A549 (cell line): Measurements from ENCODE around the gene CSGALNACT2. TPM values are rescaled to one million over a fixed set of nuclear protein-coding genes. Genes with fewer than 3 reads are reported as not detected.

Source experiments
- ATAC-seq, 2 experiments: fragments of 200-7000 bp in 1 of 2; fragments of >200 bp in 1 of 2; cut with Nextera tagmentation in 1 of 2; cut with Tn5 transposase in 1 of 2; 3 replicates each; pipeline versions ENCODE4 v1.8.0 to v1.9.1; 2018 to 2020; ENCODE audit warnings: mild to moderate bottlenecking in 1 of 2, moderate library complexity in 1 of 2
- CTCF ChIA-PET: fragments of 300-600 bp; sonication (Branson Sonifier 250); formaldehyde crosslinking; extraction: SDS; loops from one replicate; lab custom pipeline; 2021; ENCODE audit warnings: antibody characterized with exemption, inconsistent platforms; lab: Yijun Ruan, JAX
- POLR2A ChIA-PET: fragments of 350-600 bp; formaldehyde crosslinking; extraction: SDS; loops from one replicate; lab custom pipeline; 2021; ENCODE audit warnings: antibody characterized with exemption, inconsistent platforms; lab: Yijun Ruan, JAX
- DNase-seq, 2 experiments: peaks; one replicate each; pipeline versions ENCODE4 v3.0.0 to v3.0.0-alpha.2; 2011 to 2016; ENCODE audit warnings: low read depth in 1 of 2, low spot score in 1 of 2
- FAIRE-seq: peaks from 2 replicates; lab custom pipeline; 2011; peaks lifted over from hg19 to GRCh38; lab: Jason Lieb, UNC
- H3K27ac ChIP-seq, 2 experiments: fragments of >200 bp; sonication (Bioruptor Twin); formaldehyde crosslinking; 3 replicates each; pipeline ENCODE4 v1.5.1; 2016 to 2017
- H3K4me1 ChIP-seq: fragments of >200 bp; sonication (Bioruptor Twin); formaldehyde crosslinking; 3 replicates; pipeline ENCODE4 v1.6.1; 2016
- H3K4me2 ChIP-seq: fragments of >200 bp; sonication (Bioruptor Twin); formaldehyde crosslinking; 3 replicates; pipeline ENCODE4 v1.6.1; 2016
- H3K4me3 ChIP-seq: fragments of >200 bp; sonication (Bioruptor Twin); formaldehyde crosslinking; 3 replicates; pipeline ENCODE4 v1.5.1; 2016
- H3K9me3 ChIP-seq: fragments of >200 bp; sonication (Bioruptor Twin); formaldehyde crosslinking; 3 replicates; pipeline ENCODE4 v1.6.1; 2016
- CBX2 ChIP-seq: fragments of 200-600 bp; sonication (generic); IDR thresholded peaks from 2 replicates; pipeline ENCODE4 v1.6.1; 2016; ENCODE audit warnings: low read depth, mild to moderate bottlenecking, borderline replicate concordance
- CBX8 ChIP-seq: fragments of 200-600 bp; sonication (generic); IDR thresholded peaks from 2 replicates; pipeline ENCODE4 v1.6.1; 2016
- CHD2 ChIP-seq: fragments of 150-350 bp; IDR thresholded peaks from 2 replicates; pipeline ENCODE4 v1.6.1; 2014; ENCODE audit warnings: low read length; ENCODE audit not compliant: partially characterized antibody
- EHMT2 ChIP-seq: fragments of 200-600 bp; sonication (generic); IDR thresholded peaks from 2 replicates; pipeline ENCODE4 v1.6.1; 2016; ENCODE audit warnings: antibody characterized with exemption, low read depth, mild to moderate bottlenecking, moderate library complexity
- FOSL2 ChIP-seq, 2 experiments: fragments of 450-650 bp in 1 of 2; fragments of >200 bp in 1 of 2; sonication (Bioruptor Twin) in 1 of 2; formaldehyde crosslinking; IDR thresholded peaks; 2 replicates each; pipeline versions ENCODE4 v1.5.0 to v1.6.1; 2016 to 2020; ENCODE audit warnings: mild to moderate bottlenecking in 1 of 2, moderate library complexity in 1 of 2
- FOXS1 ChIP-seq: fragments of 250-450 bp; sonication (Bioruptor Pico); IDR thresholded peaks from 2 replicates; pipeline ENCODE4 v1.5.0; 2020; ENCODE audit warnings: mild to moderate bottlenecking, moderate library complexity
- HOXB5 ChIP-seq: fragments of 250-450 bp; sonication (Bioruptor Pico); IDR thresholded peaks from 2 replicates; pipeline ENCODE4 v1.5.0; 2020; ENCODE audit warnings: mild to moderate bottlenecking, moderate library complexity
- JUN ChIP-seq, 2 experiments: fragments of >200 bp; sonication (Bioruptor Twin); formaldehyde crosslinking; IDR thresholded peaks; 2 replicates in 1 of 2; 3 replicates in 1 of 2; pipeline ENCODE4 v1.6.1; 2016 to 2017
- JUNB ChIP-seq: fragments of >200 bp; sonication (Bioruptor Twin); formaldehyde crosslinking; IDR thresholded peaks from 2 replicates; pipeline ENCODE4 v1.6.1; 2016
- MAZ ChIP-seq: fragments of 150-350 bp; IDR thresholded peaks from 2 replicates; pipeline ENCODE4 v1.6.1; 2014; ENCODE audit warnings: antibody characterized with exemption, low read depth, low read length, borderline replicate concordance
- NFE2L2 ChIP-seq: fragments of 150-350 bp; conservative IDR thresholded peaks from 2 replicates; pipeline ENCODE4 v1.6.1; 2014; ENCODE audit warnings: low read length
- NPAS2 ChIP-seq: fragments of 250-450 bp; sonication (Bioruptor Pico); IDR thresholded peaks from 2 replicates; pipeline ENCODE4 v1.8.0; 2022; ENCODE audit warnings: mild to moderate bottlenecking, moderate library complexity, borderline replicate concordance
- NR3C1 ChIP-seq: fragments of >200 bp; sonication (Bioruptor Twin); formaldehyde crosslinking; IDR thresholded peaks from 3 replicates; pipeline ENCODE4 v1.6.1; 2017
- RAD21 ChIP-seq, 2 experiments: fragments of >200 bp in 1 of 2; sonication (Bioruptor Twin) in 1 of 2; formaldehyde crosslinking in 1 of 2; IDR thresholded peaks in 1 of 2; conservative IDR thresholded peaks in 1 of 2; 2 replicates in 1 of 2; 3 replicates in 1 of 2; pipeline ENCODE4 v1.6.1; 2012 to 2018; ENCODE audit warnings: inconsistent platforms in 1 of 2
- SMC3 ChIP-seq: fragments of >200 bp; sonication (Bioruptor Twin); formaldehyde crosslinking; IDR thresholded peaks from 3 replicates; pipeline ENCODE4 v1.6.1; 2018; ENCODE audit warnings: inconsistent platforms
- ZNF302 ChIP-seq: fragments of 250-450 bp; sonication (Bioruptor Pico); IDR thresholded peaks from 2 replicates; pipeline ENCODE4 v1.9.0; 2021; ENCODE audit warnings: inconsistent platforms, mild to moderate bottlenecking, moderate library complexity
- ZSCAN20 ChIP-seq: fragments of 250-450 bp; sonication (Bioruptor Pico); IDR thresholded peaks from 2 replicates; pipeline ENCODE4 v1.8.0; 2022; ENCODE audit warnings: mild to moderate bottlenecking, moderate library complexity
- WGBS: methylation state at CpG from one replicate; pipeline ENCODE4 v1.1.6; 2017; ENCODE audit errors: missing lambda C conversion rate; 5-methylcytosine and 5-hydroxymethylcytosine counted together
- polyA plus RNA-seq, 4 experiments: library from polyadenylated mRNA; depleted of rRNA in 3 of 4; stranded (reverse); fragments of >200 nt; fragmentation: RNase III in 1 of 4; extraction: RNeasy Plus Mini Kit Qiagen cat#74134 plus additional on column Dnase treatment in 1 of 4; gene quantifications; 2 replicates in 3 of 4; 3 replicates in 1 of 4; pipeline ENCODE4 v1.2.3, GENCODE V29; 2011 to 2017
- TF ChIP-seq, protein P1 (sequence below): fragments of 250-450 bp; sonication (Bioruptor Pico); IDR thresholded peaks from 2 replicates; pipeline ENCODE4 v1.5.0; 2021; ENCODE audit warnings: mild to moderate bottlenecking, moderate library complexity, borderline replicate concordance
- TF ChIP-seq, protein P2 (sequence below): IDR thresholded peaks from 2 replicates; pipeline ENCODE4 v1.6.1; 2012
- TF ChIP-seq, protein P3 (sequence below): fragments of >200 bp; sonication (Bioruptor Twin); formaldehyde crosslinking; IDR thresholded peaks from 2 replicates; pipeline ENCODE4 v1.6.1; 2016
- TF ChIP-seq, protein P4 (sequence below): fragments of >200 bp; sonication (Bioruptor Twin); formaldehyde crosslinking; IDR thresholded peaks from 3 replicates; pipeline ENCODE4 v1.5.1; 2016

CSGALNACT2 gene
- polyA plus RNA-seq, 2 of the 4 experiments (the other 2 are of a cell fraction) = 11.2 to 29.9 TPM

DNA sequence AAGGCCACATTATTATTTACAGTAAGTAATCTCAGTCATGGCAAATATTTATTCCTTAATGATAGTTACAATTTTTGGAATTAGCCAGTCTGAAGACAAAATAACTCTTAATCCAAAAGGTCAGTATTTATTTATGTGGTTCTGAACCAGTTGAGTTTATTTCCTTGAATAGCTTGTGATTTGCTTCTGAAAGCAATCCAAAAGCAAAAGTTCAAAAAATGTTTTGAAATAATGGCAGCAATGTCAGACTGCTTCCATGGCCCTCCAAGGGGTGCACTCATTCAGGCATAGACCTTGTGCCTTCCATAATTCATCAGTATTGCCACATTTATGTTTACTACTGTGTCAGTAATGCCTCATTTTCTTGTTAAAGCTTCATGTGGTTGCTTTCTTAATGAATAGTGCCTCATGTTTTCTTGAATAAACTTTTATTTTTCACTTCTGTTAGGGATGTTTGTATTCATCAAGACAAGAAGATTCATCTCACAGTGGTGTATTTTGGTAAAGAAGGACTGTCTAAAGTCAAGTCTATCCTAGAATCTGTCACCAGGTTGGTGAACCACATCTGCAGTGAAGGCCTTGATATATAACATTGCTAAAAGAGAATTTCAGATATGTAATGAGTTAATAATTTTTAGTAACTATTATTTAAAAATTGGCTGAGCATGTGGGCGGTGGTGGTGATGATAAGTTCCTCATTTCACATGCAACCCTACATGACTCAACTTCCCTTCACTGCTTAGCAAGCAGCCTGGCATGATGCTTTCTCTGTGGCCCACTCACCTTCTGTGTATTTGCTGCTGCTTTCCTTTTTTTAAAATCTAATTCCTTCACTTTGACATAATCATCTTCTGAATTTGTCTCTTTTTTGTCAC lies 22.0 kb downstream of the CSGALNACT2 start:
- H3K9me3 ChIP-seq = no peaks in the 10 kb centered on the region
- DNase-seq = no peak
- POLR2A ChIA-PET = no interaction called here
- TF ChIP-seq SMC3 = no peak
- TF ChIP-seq FOXS1 = no peak
- TF ChIP-seq NFE2L2 = no peak
- no peak for TF ChIP-seq FOSL2 (IDR thresholded peaks at IDR 0.05)
- TF ChIP-seq FOSL2 (CRISPR knock-in tag; IDR thresholded peaks at IDR 0.05) = no peak
- TF ChIP-seq CBX8 = no peak
- TF ChIP-seq CBX2 = no peak
- no peak for TF ChIP-seq NR3C1
- TF ChIP-seq CHD2 = no peak
- TF ChIP-seq HOXB5 (CRISPR knock-in tag) = no peak
- TF ChIP-seq EHMT2 = no peak
- no peak for TF ChIP-seq ZSCAN20
- TF ChIP-seq, protein P1, sequence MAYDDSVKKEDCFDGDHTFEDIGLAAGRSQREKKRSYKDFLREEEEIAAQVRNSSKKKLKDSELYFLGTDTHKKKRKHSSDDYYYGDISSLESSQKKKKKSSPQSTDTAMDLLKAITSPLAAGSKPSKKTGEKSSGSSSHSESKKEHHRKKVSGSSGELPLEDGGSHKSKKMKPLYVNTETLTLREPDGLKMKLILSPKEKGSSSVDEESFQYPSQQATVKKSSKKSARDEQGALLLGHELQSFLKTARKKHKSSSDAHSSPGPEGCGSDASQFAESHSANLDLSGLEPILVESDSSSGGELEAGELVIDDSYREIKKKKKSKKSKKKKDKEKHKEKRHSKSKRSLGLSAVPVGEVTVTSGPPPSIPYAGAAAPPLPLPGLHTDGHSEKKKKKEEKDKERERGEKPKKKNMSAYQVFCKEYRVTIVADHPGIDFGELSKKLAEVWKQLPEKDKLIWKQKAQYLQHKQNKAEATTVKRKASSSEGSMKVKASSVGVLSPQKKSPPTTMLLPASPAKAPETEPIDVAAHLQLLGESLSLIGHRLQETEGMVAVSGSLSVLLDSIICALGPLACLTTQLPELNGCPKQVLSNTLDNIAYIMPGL (CRISPR knock-in tag) = no peak
- TF ChIP-seq, protein P2, sequence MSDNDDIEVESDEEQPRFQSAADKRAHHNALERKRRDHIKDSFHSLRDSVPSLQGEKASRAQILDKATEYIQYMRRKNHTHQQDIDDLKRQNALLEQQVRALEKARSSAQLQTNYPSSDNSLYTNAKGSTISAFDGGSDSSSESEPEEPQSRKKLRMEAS = no peak
- TF ChIP-seq ZNF302 (CRISPR knock-in tag) = no peak
- TF ChIP-seq RAD21 (conservative IDR thresholded peaks at IDR 0.05 in 1 of 2, IDR thresholded peaks at IDR 0.05 in 1 of 2) = no peak
- CTCF ChIA-PET = interaction anchor here (1.5 kb wide), 1 partner anchor 44 kb away, joined by 6 read pairs; no protein-coding TSS in a partner anchor
- FAIRE-seq = no peak
- no peak overlapping the region for H3K4me2 ChIP-seq
- H3K4me3 ChIP-seq = no peak overlapping the region
- ATAC-seq = no peak
- H3K4me1 ChIP-seq = no peaks in the 10 kb centered on the region
- 87% methylated on average over 1 of the region's 1 CpG for WGBS
- H3K27ac ChIP-seq = no peak overlapping the region

DNA sequence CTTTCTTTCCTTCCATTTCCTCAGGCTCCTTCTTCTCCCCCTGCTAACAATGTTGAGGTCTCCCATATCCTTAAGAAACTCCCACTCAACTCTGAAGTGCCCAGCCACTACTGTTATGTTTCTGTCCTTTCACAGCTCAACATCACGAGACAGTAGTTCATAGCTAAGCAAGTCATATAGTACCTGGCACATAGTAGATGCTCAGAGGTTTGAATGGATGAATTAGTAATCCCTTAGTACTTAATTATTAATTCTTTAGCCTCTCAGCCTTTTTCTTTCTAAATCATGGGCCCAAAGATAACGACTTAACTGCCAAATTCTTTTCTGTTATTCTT lies 22.6 kb downstream of the CSGALNACT2 start:
- DNase-seq (no peak), FAIRE-seq (no peak), ATAC-seq (no peak)
- ChIA-PET CTCF (interaction anchor here (1.0 kb wide), 1 partner anchor 21 kb away, joined by 3 read pairs; no protein-coding TSS in a partner anchor), POLR2A (no interaction called here)
- no peak overlapping the region for H3K4me2 ChIP-seq
- H3K9me3 ChIP-seq = no peaks in the 10 kb centered on the region
- WGBS = 74% methylated on average over 2 of the region's 2 CpGs
- TF ChIP-seq MAZ (no peak), FOXS1 (no peak), NPAS2 (CRISPR knock-in tag) (no peak), JUNB (no peak), JUN (IDR thresholded peaks at IDR 0.05) (no peak)
- TF ChIP-seq, protein P2 = no peak
- TF ChIP-seq, protein P3, sequence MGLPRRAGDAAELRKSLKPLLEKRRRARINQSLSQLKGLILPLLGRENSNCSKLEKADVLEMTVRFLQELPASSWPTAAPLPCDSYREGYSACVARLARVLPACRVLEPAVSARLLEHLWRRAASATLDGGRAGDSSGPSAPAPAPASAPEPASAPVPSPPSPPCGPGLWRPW = no peak
- TF ChIP-seq, protein P4, sequence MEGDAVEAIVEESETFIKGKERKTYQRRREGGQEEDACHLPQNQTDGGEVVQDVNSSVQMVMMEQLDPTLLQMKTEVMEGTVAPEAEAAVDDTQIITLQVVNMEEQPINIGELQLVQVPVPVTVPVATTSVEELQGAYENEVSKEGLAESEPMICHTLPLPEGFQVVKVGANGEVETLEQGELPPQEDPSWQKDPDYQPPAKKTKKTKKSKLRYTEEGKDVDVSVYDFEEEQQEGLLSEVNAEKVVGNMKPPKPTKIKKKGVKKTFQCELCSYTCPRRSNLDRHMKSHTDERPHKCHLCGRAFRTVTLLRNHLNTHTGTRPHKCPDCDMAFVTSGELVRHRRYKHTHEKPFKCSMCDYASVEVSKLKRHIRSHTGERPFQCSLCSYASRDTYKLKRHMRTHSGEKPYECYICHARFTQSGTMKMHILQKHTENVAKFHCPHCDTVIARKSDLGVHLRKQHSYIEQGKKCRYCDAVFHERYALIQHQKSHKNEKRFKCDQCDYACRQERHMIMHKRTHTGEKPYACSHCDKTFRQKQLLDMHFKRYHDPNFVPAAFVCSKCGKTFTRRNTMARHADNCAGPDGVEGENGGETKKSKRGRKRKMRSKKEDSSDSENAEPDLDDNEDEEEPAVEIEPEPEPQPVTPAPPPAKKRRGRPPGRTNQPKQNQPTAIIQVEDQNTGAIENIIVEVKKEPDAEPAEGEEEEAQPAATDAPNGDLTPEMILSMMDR = no peak
- no peaks in the 10 kb centered on the region for H3K4me1 ChIP-seq
- H3K27ac ChIP-seq = no peak overlapping the region
- H3K4me3 ChIP-seq = no peak overlapping the region
